Right renal pelvis (tissue), 4 donors: Measurements from ENCODE around the gene MAGEB2. TPM values are rescaled to one million over a fixed set of nuclear protein-coding genes. Genes with fewer than 3 reads are reported as not detected.

Source experiments
- polyA plus RNA-seq, 4 donors: library from polyadenylated mRNA; unstranded; fragments of 120-200 nt; gene quantifications; one replicate each; pipeline ENCODE4 v1.2.1, GENCODE V29; 2013; ENCODE audit not compliant: insufficient read length in 4 of 4

Gene MAGEB2
- polyA plus RNA-seq, 4 donors = not detected

Other genes starting within 250 kb of the MAGEB2 start
- not detected for gene MAGEB3, start 15.1 kb downstream of the MAGEB2 start, polyA plus RNA-seq
- not detected for gene MAGEB4, start 26.4 kb downstream of the MAGEB2 start, polyA plus RNA-seq
- not detected for gene MAGEB1, start 31.6 kb downstream of the MAGEB2 start, polyA plus RNA-seq
- gene NR0B1, start 93.8 kb downstream of the MAGEB2 start, polyA plus RNA-seq = under 1 TPM; 0.10 to 0.42 (median 0.16) TPM